GM18511 (cell line): ENCODE measurements around the gene EGLN2.
"Not testable (repeated sequence)": the region's sequence is repeated elsewhere in the genome, so short reads cannot be mapped to it uniquely, and the experiment has no call there.

ENCODE experiments used
- ATAC-seq: cut with Tn5 transposase; IDR thresholded peaks from one replicate; pipeline ENCODE4 v1.9.1; 2021; ENCODE audit warnings: mild to moderate bottlenecking, moderate library complexity; ENCODE audit not compliant: unreplicated experiment

The EGLN2 gene

GRCh38 chr19:40815223-40815622 lies 16.2 kb downstream of the EGLN2 start:
- no peak for ATAC-seq

GRCh38 chr19:40818480-40819399 lies 19.7 kb downstream of the EGLN2 start:
- peak; percentile 57 for ATAC-seq

- not testable (repeated sequence) for ATAC-seq
Observed at GRCh38 chr19:40819479-40820234, 20.7 kb downstream of the EGLN2 start.

- no peak for ATAC-seq
Observed at GRCh38 chr19:40822161-40822560, 23.2 kb downstream of the EGLN2 start.

GRCh38 chr19:40822704-40823553 lies 23.9 kb downstream of the EGLN2 start:
- not testable (repeated sequence) for ATAC-seq

GRCh38 chr19:40824916-40825315 lies 25.9 kb downstream of the EGLN2 start:
- not testable (repeated sequence) for ATAC-seq

- ATAC-seq: not testable (repeated sequence)
Observed at GRCh38 chr19:40825460-40826095, 26.6 kb downstream of the EGLN2 start.

- ATAC-seq: not testable (repeated sequence)
Observed at GRCh38 chr19:40826312-40826698, 27.3 kb downstream of the EGLN2 start.

GRCh38 chr19:40826699-40827385 lies 27.9 kb downstream of the EGLN2 start:
- ATAC-seq: not testable (repeated sequence)

- ATAC-seq: no peak
Observed at GRCh38 chr19:40827386-40828247, 28.6 kb downstream of the EGLN2 start.

- no peak for ATAC-seq
Observed at GRCh38 chr19:40829205-40829604, 30.2 kb downstream of the EGLN2 start.

GRCh38 chr19:40830741-40831140 lies 31.8 kb downstream of the EGLN2 start:
- not testable (repeated sequence) for ATAC-seq

GRCh38 chr19:40831502-40832430 lies 32.8 kb downstream of the EGLN2 start:
- no peak for ATAC-seq

- not testable (repeated sequence) for ATAC-seq
Observed at GRCh38 chr19:40832431-40832790, 33.4 kb downstream of the EGLN2 start.

GRCh38 chr19:40833728-40834533 lies 34.9 kb downstream of the EGLN2 start:
- ATAC-seq: not testable (repeated sequence)

- no peak for ATAC-seq
Observed at GRCh38 chr19:40836754-40837429, 37.9 kb downstream of the EGLN2 start.
